ENCODE results near the gene EVC2. TPM values are rescaled to one million over a fixed set of nuclear protein-coding genes. Genes with fewer than 3 reads are reported as not detected.
"Not testable (repeated sequence)": the region's sequence is repeated elsewhere in the genome, so short reads cannot be mapped to it uniquely, and the experiment has no call there.

Gene EVC2
- total RNA-seq, 1 donor from 2014 or later: 1.4 TPM

DNA sequence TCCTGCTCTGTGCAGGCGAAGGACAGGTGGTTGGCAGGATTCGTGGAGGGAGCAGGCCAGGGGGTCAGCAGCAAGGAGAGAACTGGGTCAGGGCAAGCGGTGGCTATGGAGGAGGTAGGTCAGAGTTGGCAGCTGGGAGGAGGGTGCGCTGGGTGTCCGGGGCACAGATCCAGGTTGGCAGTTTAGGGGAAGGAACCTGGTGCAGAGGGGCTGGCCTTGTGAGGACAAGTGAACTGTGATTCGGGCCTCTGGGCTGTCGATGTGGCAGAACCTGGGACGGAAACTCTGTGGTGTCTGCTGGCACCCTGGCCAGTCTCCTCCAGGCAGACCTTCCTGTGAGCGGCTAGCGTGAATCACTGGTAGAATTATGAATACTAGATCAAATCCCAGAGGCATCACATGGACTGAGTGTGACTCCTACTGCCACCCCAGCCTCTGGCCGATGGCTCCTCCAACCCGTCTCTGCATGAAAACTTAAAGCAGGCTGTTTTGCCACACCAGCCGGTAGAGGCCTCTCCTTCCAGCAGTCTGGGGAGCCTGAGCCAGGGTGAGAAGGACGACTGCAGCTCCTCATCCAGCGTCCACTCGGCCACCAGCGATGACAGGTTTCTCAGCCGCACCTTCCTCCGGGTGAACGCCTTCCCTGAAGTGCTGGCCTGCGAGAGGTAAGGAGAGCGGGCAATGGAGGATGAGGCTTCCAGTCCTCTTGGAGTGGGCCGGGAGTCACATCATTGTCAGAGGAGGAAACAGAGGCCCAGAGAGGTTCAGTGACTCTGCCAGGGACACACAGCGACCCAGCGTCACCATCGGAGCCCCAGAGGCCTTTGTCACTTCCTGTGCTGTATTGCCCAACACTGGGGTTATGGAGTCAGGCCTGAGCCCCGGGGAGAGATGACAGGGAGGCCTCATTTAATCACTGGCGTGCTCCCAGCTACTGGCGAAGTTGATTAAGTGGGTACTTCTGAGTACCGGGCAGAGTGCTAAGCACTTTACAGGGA is 22.9 kb upstream of the EVC2 start:
- TF ChIP-seq, protein P1, sequence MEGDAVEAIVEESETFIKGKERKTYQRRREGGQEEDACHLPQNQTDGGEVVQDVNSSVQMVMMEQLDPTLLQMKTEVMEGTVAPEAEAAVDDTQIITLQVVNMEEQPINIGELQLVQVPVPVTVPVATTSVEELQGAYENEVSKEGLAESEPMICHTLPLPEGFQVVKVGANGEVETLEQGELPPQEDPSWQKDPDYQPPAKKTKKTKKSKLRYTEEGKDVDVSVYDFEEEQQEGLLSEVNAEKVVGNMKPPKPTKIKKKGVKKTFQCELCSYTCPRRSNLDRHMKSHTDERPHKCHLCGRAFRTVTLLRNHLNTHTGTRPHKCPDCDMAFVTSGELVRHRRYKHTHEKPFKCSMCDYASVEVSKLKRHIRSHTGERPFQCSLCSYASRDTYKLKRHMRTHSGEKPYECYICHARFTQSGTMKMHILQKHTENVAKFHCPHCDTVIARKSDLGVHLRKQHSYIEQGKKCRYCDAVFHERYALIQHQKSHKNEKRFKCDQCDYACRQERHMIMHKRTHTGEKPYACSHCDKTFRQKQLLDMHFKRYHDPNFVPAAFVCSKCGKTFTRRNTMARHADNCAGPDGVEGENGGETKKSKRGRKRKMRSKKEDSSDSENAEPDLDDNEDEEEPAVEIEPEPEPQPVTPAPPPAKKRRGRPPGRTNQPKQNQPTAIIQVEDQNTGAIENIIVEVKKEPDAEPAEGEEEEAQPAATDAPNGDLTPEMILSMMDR (IDR thresholded peaks at IDR 0.05; ENCODE audit: borderline replicate concordance): no peak
- Histone ChIP-seq H3K27me3 (ENCODE audit: low read depth) (no peaks in the 10 kb centered on the region), H3K4me1 (no peaks in the 10 kb centered on the region), H3K4me3 (no peak overlapping the region), H3K36me3 (peaks cover 22% of the 10 kb centered on the region), H3K9me3 (replicated peaks) (no peaks in the 10 kb centered on the region), H3K27ac (replicated peaks) (no peak overlapping the region)
- intact Hi-C loops (cut with micrococcal nuclease): no loop called here
- DNase-seq: no peak

DNA sequence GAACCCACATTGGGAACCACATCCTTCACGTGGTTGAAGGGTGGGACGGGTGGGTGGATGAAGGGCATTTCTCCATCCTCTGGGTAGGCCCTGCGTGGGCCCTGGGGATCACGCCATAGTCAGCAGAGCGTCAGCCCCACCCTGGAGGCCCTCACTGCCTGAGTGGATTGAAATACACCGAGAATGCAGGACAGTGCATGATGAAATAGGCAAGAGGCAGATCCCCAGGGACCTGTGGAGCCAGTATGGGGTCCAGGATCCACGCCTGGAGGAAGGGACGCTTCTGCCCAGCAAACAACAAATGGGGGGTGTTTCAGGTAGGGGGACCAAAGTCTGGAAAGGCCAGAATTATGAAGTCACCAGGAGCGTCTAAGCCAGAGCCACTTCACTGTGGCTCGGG is 22.1 kb upstream of the EVC2 start:
- intact Hi-C loops (cut with micrococcal nuclease): no loop called here
- Histone ChIP-seq H3K36me3 (peaks cover 20% of the 10 kb centered on the region), H3K4me3 (no peak overlapping the region), H3K9me3 (replicated peaks) (no peaks in the 10 kb centered on the region), H3K27ac (replicated peaks) (no peak overlapping the region), H3K4me1 (no peaks in the 10 kb centered on the region), H3K27me3 (ENCODE audit: low read depth) (no peaks in the 10 kb centered on the region)
- TF ChIP-seq, protein P1 (IDR thresholded peaks at IDR 0.05; ENCODE audit: borderline replicate concordance): no peak
- no peak for DNase-seq

DNA sequence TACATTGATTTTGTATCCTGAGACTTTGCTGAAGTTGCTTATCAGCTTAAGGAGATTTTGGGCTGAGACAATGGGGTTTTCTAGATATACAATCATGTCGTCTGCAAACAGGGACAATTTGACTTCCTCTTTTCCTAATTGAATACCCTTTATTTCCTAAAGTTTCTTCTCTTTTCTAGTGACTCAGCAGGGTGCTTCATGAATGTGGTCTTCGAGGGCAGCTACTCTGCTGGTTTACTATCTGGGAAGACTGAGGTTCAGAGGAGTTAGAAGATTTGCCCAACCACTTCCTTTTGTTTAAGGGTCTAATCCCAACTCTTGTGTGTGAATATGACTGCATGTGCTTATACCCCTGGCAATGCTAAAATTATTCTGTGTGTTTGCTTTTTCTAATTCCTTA is 20.1 kb upstream of the EVC2 start:
- H3K4me3 ChIP-seq; DNase-seq; H3K27ac ChIP-seq (replicated peaks); H3K27me3 ChIP-seq (ENCODE audit: low read depth); H3K9me3 ChIP-seq (replicated peaks); intact Hi-C loops (cut with micrococcal nuclease); H3K4me1 ChIP-seq: not testable (repeated sequence)
- peaks cover 27% of the 10 kb centered on the region for H3K36me3 ChIP-seq

DNA sequence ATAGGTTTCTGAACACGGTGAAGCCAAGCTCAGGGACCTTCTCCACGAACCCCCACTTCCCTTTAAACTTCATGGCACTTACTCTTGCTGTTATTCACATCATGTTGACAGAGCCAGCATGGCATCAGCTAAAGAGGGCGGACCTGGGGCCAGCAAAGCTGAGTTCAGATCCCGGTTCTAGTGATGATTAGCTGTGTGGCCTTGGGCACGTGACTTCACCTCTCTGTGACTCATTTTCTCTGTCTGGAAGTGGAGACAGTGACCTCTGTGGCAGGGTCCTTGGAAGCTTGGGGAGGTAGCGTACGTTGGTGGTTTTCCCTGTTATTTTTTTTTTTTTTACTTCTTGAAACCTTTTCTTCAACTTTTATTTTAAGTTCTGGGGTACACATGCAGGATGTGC is 16.0 kb upstream of the EVC2 start:
- TF ChIP-seq, protein P1 (IDR thresholded peaks at IDR 0.05; ENCODE audit: borderline replicate concordance): no peak
- no peak overlapping the region for H3K27ac ChIP-seq (replicated peaks)
- no peaks in the 10 kb centered on the region for H3K4me1 ChIP-seq
- no peaks in the 10 kb centered on the region for H3K27me3 ChIP-seq (ENCODE audit: low read depth)
- H3K36me3 ChIP-seq: peaks cover 19% of the 10 kb centered on the region
- H3K9me3 ChIP-seq (replicated peaks): no peaks in the 10 kb centered on the region
- no peak overlapping the region for H3K4me3 ChIP-seq
- no peak for DNase-seq
- intact Hi-C loops (cut with micrococcal nuclease): no loop called here

DNA sequence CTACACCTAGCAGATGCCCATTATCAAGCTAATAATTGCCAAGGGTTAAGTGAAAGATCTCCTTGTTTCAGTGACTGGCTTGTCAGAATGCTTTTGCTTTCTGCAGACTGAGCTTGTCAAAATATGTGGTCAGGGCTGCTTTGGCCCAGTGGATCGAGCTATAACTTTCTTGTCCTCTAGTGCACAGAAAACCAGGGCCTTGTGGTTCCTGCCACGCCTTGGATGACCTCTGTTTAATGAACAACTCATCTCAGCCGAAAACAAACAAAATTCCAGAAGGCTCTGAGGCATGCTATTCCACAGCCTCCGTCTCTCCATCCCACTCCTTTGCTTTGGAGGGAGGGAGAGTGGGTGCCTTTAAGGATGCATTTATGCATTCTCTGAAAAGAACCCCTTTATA is 14.0 kb upstream of the EVC2 start:
- H3K9me3 ChIP-seq (replicated peaks): no peaks in the 10 kb centered on the region
- peaks cover 21% of the 10 kb centered on the region for H3K36me3 ChIP-seq
- H3K4me3 ChIP-seq: no peak overlapping the region
- H3K27me3 ChIP-seq (ENCODE audit: low read depth): no peaks in the 10 kb centered on the region
- TF ChIP-seq, protein P1 (IDR thresholded peaks at IDR 0.05; ENCODE audit: borderline replicate concordance): no peak
- no peak overlapping the region for H3K27ac ChIP-seq (replicated peaks)
- DNase-seq: no peak
- H3K4me1 ChIP-seq: no peaks in the 10 kb centered on the region
- intact Hi-C loops (cut with micrococcal nuclease): no loop called here

DNA sequence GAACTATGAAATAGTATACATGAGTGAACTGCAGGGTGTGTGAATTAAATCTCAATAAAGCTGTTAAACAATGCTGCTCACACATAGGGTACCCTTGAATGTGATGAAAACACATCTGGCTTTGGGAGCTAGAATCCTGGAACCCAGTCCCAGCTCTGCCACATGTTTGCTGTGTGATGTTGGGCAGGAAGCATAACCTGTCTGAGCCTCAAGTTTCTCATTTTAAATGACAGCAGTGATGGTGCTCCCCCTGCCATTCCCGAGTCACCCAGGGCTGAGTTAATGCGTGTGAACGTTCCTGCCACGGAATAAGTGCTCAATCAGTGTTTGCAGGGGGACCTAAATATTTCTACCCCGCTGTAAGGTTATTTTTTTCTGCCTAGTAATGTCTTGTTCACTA is 13.6 kb upstream of the EVC2 start:
- H3K27ac ChIP-seq (replicated peaks): no peak overlapping the region
- no peaks in the 10 kb centered on the region for H3K9me3 ChIP-seq (replicated peaks)
- intact Hi-C loops (cut with micrococcal nuclease): no loop called here
- H3K4me3 ChIP-seq: no peak overlapping the region
- H3K36me3 ChIP-seq: peaks cover 21% of the 10 kb centered on the region
- no peaks in the 10 kb centered on the region for H3K27me3 ChIP-seq (ENCODE audit: low read depth)
- no peaks in the 10 kb centered on the region for H3K4me1 ChIP-seq
- no peak for DNase-seq
- TF ChIP-seq, protein P1 (IDR thresholded peaks at IDR 0.05; ENCODE audit: borderline replicate concordance): no peak

Data from left ventricle myocardium inferior (tissue), 1 donor.